GM12891 (cell line): Measurements from ENCODE around the gene GLRA3.
"Not testable (repeated sequence)": the region's sequence is repeated elsewhere in the genome, so short reads cannot be mapped to it uniquely, and the experiment has no call there.

Experiments
- DNase-seq: peaks from one replicate; pipeline ENCODE4 v3.0.0; 2011; ENCODE audit warnings: low spot score; ENCODE audit not compliant: insufficient read length
- FAIRE-seq: peaks from 2 replicates; lab custom pipeline; 2011; peaks lifted over from hg19 to GRCh38; lab: Jason Lieb, UNC
- PAX5 ChIP-seq: IDR thresholded peaks from 2 replicates; pipeline ENCODE4 v1.6.1; 2011; ENCODE audit warnings: low read length, moderate library complexity, mild to moderate bottlenecking; ENCODE audit not compliant: insufficient read depth, severe bottlenecking
- POLR2A ChIP-seq: IDR thresholded peaks from 2 replicates; pipeline ENCODE4 v1.6.1; 2011; ENCODE audit warnings: low read depth, low read length, control low read depth
- POLR2AphosphoS5 ChIP-seq: IDR thresholded peaks from 2 replicates; pipeline ENCODE4 v1.6.1; 2011; ENCODE audit warnings: low read depth, low read length, control low read depth
- POU2F2 ChIP-seq: IDR thresholded peaks from 2 replicates; pipeline ENCODE4 v1.6.1; 2011; ENCODE audit warnings: low read depth, mild to moderate bottlenecking, control low read depth, low read length, moderate library complexity
- SPI1 ChIP-seq: IDR thresholded peaks from 2 replicates; pipeline ENCODE4 v1.6.1; 2011; ENCODE audit warnings: low read depth, low read length, control low read depth
- TAF1 ChIP-seq: IDR thresholded peaks from 2 replicates; pipeline ENCODE4 v1.6.1; 2011; ENCODE audit warnings: low read depth, low read length, control low read depth

Gene GLRA3

DNA sequence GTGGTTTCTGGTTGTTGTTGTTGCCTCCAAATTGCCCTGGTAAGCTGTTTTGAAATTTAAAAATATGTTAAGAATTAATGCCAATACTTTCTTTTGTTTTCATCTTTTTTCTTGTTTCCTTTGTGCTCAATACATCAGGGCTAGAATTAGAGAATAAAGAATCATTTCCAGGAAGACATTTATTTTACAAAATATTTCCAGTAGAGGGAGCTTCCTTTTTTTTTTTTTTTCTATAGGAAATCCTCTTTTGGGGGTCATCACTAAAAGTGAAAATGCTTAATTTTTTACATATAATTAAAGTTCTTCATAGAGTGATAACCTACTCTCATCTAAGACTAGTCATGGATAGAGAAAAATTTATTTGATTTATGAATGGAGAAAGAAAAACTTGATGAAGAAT lies 2.4 kb downstream of the GLRA3 start:
- TF ChIP-seq PAX5, result no peak
- FAIRE-seq (no peak), DNase-seq (no peak)

GRCh38 chr4:174815282-174815681 lies 13.8 kb downstream of the GLRA3 start:
- TF ChIP-seq POU2F2 (no peak), SPI1 (no peak), TAF1 (no peak), POLR2A (no peak), POLR2AphosphoS5 (no peak), PAX5 (no peak)
- no peak for DNase-seq
- no peak for FAIRE-seq

DNA sequence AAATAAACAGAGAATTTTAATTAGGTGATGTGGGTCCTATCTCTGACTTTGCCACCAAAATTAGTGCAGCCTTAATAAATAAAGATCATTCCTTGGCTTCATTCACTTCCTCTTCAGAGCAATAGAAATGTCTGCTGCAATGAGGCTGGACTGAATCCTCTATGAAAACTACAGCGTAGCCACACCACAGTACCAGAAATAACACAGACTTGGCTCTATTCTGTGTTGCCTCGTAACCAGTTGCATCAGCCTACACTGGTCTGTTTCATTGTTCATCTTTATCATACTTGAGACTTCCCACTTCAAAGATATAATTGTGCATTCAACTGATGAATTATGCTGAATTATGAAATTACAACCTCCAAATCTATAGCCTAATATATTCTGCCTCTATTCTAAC lies 15.8 kb downstream of the GLRA3 start:
- TF ChIP-seq PAX5 (no peak), POU2F2 (no peak), SPI1 (no peak), POLR2AphosphoS5 (no peak), TAF1 (no peak), POLR2A (no peak)
- FAIRE-seq (no peak), DNase-seq (no peak)

DNA sequence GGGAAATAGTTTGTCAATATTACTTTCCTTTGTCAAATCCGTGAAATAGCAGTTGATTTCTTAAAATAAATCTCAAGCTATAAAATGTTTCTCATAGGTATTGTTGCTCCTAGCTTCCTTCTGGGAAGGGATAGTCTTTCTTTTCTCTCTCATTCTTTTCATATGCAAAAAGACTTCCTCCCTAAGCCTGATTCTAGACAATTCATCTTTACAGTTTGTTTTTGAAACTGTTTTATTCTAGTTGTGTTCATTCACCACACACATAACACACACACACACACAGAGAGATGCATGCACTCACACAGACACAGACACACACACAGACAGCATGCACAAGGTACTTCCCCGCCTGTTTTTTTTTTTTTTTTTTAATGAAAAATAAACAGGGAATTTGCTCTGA lies 18.2 kb downstream of the GLRA3 start:
- TF ChIP-seq POLR2AphosphoS5 (no peak), POLR2A (no peak), POU2F2 (no peak), TAF1 (no peak), PAX5 (no peak), SPI1 (no peak)
- no peak for FAIRE-seq
- DNase-seq, result no peak

- FAIRE-seq, result no peak
- no peak for DNase-seq
- TF ChIP-seq POU2F2 (no peak), PAX5 (no peak), TAF1 (no peak), POLR2AphosphoS5 (no peak), SPI1 (no peak), POLR2A (no peak)
Measured at GRCh38 chr4:174808836-174809235, 20.2 kb downstream of the GLRA3 start.

DNA sequence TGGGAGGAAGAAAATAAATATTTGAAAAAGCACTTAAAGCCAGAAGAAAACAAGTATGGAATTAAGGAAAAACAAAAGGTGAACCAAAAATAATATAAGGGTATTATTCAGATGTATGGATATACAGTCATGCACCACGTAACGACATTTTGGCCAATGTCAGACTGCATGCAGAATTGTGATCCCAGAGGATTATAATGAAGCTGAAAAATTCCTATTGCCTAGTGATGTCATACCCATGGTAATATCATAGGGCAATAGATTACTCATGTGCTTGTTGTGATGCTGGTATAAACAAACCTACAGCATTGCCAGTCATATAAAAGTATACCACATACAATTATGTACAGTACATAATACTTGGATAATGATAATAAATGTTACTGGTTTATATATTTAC lies 20.9 kb downstream of the GLRA3 start:
- TF ChIP-seq POU2F2 (no peak), POLR2AphosphoS5 (no peak), SPI1 (no peak), POLR2A (no peak), PAX5 (no peak), TAF1 (no peak)
- no peak for FAIRE-seq
- no peak for DNase-seq

- FAIRE-seq (no peak), DNase-seq (no peak)
- TF ChIP-seq SPI1 (no peak), POLR2AphosphoS5 (no peak), TAF1 (no peak), POU2F2 (no peak), POLR2A (no peak), PAX5 (no peak)
Measured at GRCh38 chr4:174805746-174806145, 23.3 kb downstream of the GLRA3 start.

- FAIRE-seq, result no peak
- DNase-seq, result no peak
- TF ChIP-seq POU2F2 (no peak), POLR2AphosphoS5 (no peak), TAF1 (no peak), PAX5 (no peak), SPI1 (no peak), POLR2A (no peak)
Measured at GRCh38 chr4:174794543-174795094, 34.4 kb downstream of the GLRA3 start.

- TF ChIP-seq POLR2A (no peak), TAF1 (no peak), POLR2AphosphoS5 (no peak), POU2F2 (no peak), SPI1 (no peak), PAX5 (no peak)
- no peak for FAIRE-seq
- DNase-seq, result no peak
Measured at GRCh38 chr4:174789657-174790056, 39.4 kb downstream of the GLRA3 start.

DNA sequence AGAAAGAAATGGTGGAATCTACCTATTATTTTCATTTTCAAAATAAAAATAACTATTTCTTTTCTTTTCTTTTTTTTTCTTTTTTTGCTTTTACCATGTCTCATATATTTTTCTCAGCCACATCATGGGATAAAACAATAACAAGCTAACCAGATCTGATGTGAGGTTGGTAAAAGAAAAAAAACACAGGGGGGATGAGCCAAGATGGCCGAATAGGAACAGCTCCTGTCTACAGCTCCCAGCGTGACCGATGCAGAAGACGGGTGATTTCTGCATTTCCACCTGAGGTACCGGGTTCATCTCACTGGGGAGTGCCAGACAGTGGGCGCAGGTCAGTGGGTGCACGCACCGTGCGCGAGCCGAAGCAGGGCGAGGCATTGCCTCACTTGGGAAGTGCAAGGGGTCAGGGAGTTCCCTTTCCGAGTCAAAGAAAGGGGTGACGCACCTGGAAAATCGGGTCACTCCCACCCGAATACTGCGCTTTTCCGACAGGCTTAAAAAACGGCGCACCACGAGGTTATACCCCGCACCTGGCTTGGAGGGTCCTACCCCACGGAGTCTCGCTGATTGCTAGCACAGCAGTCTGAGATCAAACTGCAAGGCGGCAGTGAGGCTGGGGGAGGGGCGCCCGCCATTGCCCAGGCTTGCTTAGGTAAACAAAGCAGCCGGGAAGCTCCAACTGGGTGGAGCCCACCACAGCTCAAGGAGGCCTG lies 50.6 kb downstream of the GLRA3 start:
- FAIRE-seq, DNase-seq: not testable (repeated sequence)
